ENCODE results near the gene NKX2-2.

The NKX2-2 gene

DNA sequence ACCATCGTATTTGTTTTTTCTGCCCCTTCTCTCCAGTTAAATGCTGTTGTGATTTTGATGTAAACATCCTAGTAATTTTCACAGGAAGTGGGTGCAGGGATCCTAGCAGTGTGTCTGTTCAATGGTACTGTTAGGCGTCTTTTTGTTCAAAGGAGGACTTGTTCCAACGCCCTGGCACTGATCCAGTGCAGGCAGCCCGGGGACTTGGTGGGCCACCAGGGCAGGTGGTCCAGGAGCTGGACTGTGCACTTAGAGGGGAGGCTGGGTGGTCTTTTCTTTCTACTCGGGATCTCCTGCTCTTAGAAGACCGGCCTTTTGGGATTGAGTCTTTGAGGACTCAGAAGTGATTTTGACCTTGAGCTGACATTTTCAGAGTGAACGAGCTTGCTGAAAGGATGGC lies 41.1 kb upstream of the NKX2-2 start:
- DNase-seq (ENCODE audit: low read depth), result no peak
- TF ChIP-seq, protein P1, sequence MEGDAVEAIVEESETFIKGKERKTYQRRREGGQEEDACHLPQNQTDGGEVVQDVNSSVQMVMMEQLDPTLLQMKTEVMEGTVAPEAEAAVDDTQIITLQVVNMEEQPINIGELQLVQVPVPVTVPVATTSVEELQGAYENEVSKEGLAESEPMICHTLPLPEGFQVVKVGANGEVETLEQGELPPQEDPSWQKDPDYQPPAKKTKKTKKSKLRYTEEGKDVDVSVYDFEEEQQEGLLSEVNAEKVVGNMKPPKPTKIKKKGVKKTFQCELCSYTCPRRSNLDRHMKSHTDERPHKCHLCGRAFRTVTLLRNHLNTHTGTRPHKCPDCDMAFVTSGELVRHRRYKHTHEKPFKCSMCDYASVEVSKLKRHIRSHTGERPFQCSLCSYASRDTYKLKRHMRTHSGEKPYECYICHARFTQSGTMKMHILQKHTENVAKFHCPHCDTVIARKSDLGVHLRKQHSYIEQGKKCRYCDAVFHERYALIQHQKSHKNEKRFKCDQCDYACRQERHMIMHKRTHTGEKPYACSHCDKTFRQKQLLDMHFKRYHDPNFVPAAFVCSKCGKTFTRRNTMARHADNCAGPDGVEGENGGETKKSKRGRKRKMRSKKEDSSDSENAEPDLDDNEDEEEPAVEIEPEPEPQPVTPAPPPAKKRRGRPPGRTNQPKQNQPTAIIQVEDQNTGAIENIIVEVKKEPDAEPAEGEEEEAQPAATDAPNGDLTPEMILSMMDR (IDR thresholded peaks at IDR 0.05; ENCODE audit: low read length, missing control alignments), result no peak
- H3K4me3 ChIP-seq (replicated peaks; ENCODE audit: low read depth, low read length), result no peak overlapping the region

DNA sequence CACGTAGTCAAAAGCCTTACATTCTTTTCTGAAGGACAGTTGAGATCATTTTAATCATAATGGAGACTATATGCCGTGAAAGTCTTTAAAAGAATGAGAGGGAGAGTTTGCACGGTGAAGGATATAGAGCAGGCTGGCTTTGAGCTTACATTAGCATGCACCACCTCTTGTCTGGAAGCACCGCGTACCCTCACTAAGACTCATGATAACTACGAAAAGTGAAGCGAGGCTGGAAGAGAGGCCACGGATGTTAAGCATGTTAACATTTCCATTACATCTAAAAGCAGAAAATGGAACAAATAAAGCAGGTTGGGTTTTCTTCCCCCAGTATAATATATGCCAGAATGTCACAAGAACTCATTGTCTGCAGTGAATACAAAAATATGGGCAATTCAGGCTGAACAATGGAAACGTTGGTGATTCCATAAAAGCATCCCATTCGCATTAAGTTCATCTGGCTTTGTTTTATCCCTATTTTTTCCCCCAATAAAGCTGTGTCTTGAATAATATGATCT lies 40.6 kb upstream of the NKX2-2 start:
- TF ChIP-seq, protein P1 (IDR thresholded peaks at IDR 0.05; ENCODE audit: low read length, missing control alignments), result no peak
- no peak overlapping the region for H3K4me3 ChIP-seq (replicated peaks; ENCODE audit: low read depth, low read length)
- DNase-seq (ENCODE audit: low read depth), result no peak

DNA sequence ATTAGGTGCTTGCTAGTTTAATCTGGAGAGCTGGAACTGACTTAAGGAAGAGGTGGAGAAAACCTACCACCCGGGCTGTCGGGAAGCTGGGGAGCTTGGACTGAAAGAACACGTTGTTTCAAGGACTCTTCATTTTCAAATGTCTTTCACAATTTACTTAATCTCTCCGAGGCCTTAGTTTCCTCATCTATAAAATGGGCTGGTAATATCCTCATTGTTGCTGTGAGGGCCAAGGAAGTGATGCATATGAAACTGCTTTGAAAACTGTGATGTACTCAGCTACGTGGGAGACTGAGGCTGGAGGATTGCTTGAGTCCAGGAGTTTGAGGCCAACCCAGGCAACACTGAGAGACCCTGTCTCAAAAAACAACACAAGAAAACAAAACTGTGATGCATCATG lies 36.7 kb upstream of the NKX2-2 start:
- no peak for DNase-seq (ENCODE audit: low read depth)
- no peak overlapping the region for H3K4me3 ChIP-seq (replicated peaks; ENCODE audit: low read depth, low read length)
- TF ChIP-seq, protein P1 (IDR thresholded peaks at IDR 0.05; ENCODE audit: low read length, missing control alignments), result no peak

DNA sequence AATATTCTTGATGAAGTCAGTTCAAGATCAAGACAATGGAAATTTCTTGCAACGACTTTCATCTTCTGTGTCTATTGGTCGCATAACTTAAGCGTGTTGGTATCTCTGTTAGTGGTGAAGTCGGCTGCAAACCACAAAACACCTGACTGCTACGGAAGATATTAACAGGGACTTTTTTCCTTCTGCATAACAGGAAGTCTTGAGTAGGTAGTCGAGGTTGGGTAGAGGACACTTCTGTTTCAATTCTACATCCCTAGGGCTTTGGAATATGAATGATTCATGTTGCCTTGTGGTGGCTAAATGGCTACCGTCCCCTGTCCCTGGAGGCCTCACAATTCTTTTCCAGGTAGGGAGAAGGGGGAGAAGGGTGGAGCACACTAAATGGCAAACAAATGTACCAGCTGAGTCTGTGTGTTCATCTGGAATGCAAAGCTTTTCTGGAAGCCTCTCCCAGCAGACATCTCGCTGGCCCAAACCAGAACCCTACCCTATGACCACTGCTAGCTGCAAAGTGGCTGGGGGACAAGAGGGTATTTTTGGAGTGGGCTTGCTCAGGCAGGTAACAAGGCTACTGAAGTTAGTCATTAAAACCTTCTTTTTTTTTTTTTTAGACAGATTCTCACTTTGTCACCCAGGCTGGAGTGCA lies 34.6 kb upstream of the NKX2-2 start:
- TF ChIP-seq, protein P1 (IDR thresholded peaks at IDR 0.05; ENCODE audit: low read length, missing control alignments), result no peak
- H3K4me3 ChIP-seq (replicated peaks; ENCODE audit: low read depth, low read length), result no peak overlapping the region
- DNase-seq (ENCODE audit: low read depth), result no peak

DNA sequence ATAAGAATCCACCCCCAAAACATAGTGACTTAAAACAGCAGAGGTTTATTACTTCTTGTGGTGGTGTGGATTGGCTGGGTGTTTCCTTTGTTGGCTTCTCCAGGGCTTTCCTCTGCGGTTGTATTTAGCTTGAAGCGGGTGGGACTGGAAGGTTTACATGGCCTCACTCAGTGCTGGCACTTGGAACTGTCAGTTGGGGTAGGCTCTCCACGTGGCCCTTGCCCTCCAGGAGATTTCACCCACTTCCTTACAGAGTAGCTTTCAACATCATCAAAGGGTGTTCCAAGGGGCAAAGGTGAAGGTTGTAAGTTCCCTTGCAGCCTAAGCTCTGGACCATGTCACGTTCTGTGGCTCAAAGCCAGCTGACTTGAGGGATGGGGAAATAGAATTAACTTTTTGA lies 32.5 kb upstream of the NKX2-2 start:
- TF ChIP-seq, protein P1 (IDR thresholded peaks at IDR 0.05; ENCODE audit: low read length, missing control alignments), result no peak
- DNase-seq (ENCODE audit: low read depth), result no peak
- no peak overlapping the region for H3K4me3 ChIP-seq (replicated peaks; ENCODE audit: low read depth, low read length)

DNA sequence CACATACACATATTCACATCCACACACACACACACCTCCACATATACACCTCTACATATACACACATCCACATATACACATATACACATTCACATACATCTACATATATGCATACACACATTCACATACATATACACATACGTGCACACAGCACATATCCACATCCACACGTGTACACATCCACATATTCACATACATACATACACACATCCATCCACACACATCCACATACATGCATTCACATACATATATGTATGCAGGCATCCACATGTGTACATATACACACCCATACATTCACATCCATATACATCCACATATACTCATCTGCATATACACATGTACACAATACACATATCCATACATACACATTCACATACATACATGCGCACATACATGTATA lies 25.6 kb upstream of the NKX2-2 start:
- TF ChIP-seq, protein P1 (IDR thresholded peaks at IDR 0.05; ENCODE audit: low read length, missing control alignments), result no peak
- DNase-seq (ENCODE audit: low read depth), result no peak
- H3K4me3 ChIP-seq (replicated peaks; ENCODE audit: low read depth, low read length), result no peak overlapping the region

DNA sequence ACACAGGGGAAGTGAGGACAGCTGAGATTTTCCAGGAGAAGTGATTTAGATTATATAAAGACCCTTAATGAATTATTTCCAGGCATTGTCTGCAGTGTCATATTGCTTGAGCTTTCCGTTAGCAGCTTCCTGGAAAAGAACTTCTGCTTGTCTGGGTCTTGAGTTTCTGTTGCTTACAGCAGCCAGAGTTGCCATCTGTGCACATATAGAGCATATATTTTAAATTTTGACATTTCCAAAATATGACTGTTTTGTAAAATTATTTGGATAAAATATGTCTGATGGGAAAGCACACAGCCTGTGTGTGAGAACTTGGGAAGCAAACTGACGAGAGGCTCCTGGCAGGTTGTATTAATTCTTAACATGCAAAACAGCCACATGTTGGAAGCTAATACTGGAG lies 21.0 kb upstream of the NKX2-2 start:
- DNase-seq (ENCODE audit: low read depth), result no peak
- TF ChIP-seq, protein P1 (IDR thresholded peaks at IDR 0.05; ENCODE audit: low read length, missing control alignments), result no peak
- H3K4me3 ChIP-seq (replicated peaks; ENCODE audit: low read depth, low read length), result no peak overlapping the region

Data from fibroblast of pulmonary artery (primary cell).